Muscle layer of duodenum (tissue), 2 donors: ENCODE data around the gene CIRBP.

ENCODE experiments used
- H3K27ac ChIP-seq: one replicate; pipeline ENCODE4 v1.7.0; 2013; ENCODE audit warnings: mild to moderate bottlenecking, low read length
- H3K27me3 ChIP-seq: one replicate; pipeline ENCODE4 v1.7.0; 2013; ENCODE audit warnings: low read depth, mild to moderate bottlenecking, control low read depth, low read length
- H3K36me3 ChIP-seq, 2 donors: one replicate each; pipeline ENCODE4 v1.7.0; 2013; ENCODE audit warnings: low read length in 2 of 2, control low read depth in 1 of 2, mild to moderate bottlenecking in 1 of 2; ENCODE audit not compliant: insufficient read depth in 2 of 2, control insufficient read depth in 1 of 2
- H3K4me1 ChIP-seq, 2 donors: one replicate each; pipeline ENCODE4 v1.7.0; 2013; ENCODE audit warnings: low read length in 2 of 2, mild to moderate bottlenecking in 2 of 2, control low read depth in 1 of 2, moderate library complexity in 1 of 2; ENCODE audit not compliant: insufficient read depth in 2 of 2, control insufficient read depth in 1 of 2
- H3K4me3 ChIP-seq, 2 donors: one replicate each; pipeline ENCODE4 v1.7.0; 2013; ENCODE audit warnings: low read length in 2 of 2, low read depth in 1 of 2, mild to moderate bottlenecking in 1 of 2
- H3K9me3 ChIP-seq, 2 donors: one replicate each; pipeline ENCODE4 v1.7.0; 2013; ENCODE audit warnings: low read length in 2 of 2, control low read depth in 1 of 2, mild to moderate bottlenecking in 1 of 2; ENCODE audit not compliant: control insufficient read depth in 1 of 2
- donor health status: healthy.

Gene CIRBP

DNA sequence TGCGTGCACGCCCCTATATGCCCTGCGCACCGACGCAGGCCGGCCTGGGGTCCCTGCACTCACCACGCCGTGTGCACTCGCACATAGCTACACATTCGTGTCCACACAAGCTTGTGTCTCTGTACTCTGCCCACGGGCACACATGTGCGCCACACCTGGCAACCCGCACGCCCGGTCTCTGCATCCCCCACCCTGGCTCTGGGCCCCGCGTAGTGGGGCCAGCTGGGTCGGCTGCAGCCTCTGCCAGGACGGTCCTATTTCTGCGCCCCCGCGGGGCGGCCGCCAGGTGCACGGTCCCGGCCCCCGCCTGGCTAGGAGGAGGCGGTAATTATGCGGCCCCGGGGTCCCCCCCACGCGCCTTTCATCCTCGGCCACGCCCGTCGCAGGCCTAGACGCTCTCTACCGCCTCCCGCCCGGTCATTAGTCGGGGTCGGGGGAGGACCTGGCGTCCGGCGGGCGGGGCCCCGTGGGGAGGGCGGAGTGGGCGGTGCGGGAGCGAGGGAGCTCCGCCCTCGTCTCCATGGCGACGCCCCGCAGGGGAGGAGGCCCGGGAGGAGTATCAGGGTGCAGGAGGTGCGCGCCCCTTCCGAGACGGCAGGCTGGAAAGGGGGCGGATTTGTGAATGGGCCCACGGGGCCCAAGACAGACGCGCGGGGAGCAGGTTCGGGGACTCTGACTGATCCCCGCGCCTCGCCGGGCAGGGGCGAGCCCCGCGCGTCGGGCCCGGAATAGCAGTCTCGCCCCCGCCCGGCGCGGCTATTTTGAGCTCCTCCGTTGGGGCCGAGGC lies 2.8 kb upstream of the CIRBP start:
- Histone ChIP-seq H3K4me1 (peaks cover 24 to 69% of the 10 kb centered on the region in 2 donors), H3K27me3 (no peaks in the 10 kb centered on the region), H3K9me3 (no peaks in the 10 kb centered on the region), H3K27ac (peak overlapping the region; percentile 63), H3K4me3 (peak overlapping the region; percentile 16 to 61), H3K36me3 (peaks cover 6 to 7% of the 10 kb centered on the region in 2 donors)

DNA sequence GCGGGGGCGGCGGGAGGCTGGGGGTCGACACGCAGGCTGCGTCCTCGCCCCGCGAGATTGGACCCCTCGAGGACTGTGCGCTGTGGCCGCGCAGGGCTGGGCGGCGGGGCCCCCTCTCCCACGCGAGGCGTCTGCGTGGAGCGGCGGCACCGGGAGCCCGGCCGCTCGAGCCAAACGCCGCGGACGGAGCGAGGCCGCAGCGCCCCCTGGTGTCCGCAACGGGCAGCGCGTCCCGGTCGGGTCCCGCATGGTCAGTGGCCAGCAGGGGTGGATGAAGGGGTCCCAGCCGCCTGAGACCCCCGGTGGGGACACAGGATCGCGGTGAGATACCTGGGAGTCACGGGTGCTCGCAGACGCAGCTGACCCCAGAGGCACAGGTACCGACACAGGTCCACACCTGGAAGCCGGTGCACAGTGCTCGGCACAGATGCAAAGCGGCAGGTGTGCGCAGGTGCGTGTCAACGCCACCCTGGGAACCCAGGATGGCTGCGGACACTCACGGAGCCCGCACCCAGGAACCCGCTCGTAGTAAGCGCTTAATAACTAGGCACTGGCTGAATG lies 2.1 kb upstream of the CIRBP start:
- H3K36me3 ChIP-seq, result peaks cover 13% of the 10 kb centered on the region in 2 donors
- no peak overlapping the region for H3K27ac ChIP-seq
- no peaks in the 10 kb centered on the region for H3K9me3 ChIP-seq
- peaks cover 24 to 69% of the 10 kb centered on the region in 2 donors for H3K4me1 ChIP-seq
- H3K27me3 ChIP-seq, result no peaks in the 10 kb centered on the region
- H3K4me3 ChIP-seq, result peak overlapping the region; percentile 37 to 61

DNA sequence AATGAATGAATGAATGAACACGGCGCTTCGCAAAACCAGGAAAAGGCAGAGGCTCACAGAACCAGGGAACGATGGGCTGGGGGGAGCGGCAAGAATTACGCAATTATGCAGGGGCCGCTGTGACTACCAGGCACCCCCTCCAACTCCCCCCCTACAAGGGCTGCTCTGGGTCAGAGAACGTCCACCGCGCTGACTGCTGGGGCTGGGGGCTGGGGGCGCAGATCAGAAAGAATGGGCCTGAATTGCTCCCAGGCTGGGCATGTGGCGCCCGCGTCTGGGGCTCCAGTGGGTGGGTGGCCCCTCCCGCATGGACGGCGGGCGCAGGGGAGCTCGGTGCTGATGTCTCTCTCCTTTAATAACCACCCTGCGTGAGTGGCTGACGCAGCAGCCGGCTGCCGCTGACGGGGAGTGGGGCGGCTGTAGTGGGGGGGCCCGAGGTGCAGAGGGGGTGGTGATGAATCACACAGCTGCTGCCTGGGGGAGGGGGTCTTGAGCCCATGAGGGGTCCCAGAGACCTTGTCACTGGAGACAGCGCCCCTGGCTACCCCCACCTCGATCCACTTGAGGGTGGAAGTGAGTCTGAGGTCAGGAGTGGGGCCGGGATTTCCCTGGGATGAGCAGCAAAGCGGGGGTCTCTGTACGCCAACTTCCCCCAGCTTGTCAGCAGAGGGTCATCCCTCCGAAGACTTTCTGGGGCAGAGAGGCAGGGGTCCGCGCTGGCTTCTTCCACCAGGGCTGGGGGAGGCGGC lies 1.5 kb upstream of the CIRBP start:
- no peaks in the 10 kb centered on the region for H3K27me3 ChIP-seq
- peaks cover 26 to 69% of the 10 kb centered on the region in 2 donors for H3K4me1 ChIP-seq
- no peak overlapping the region for H3K27ac ChIP-seq
- H3K36me3 ChIP-seq, result peaks cover 20% of the 10 kb centered on the region in 2 donors
- peak overlapping the region; percentile 37 to 61 for H3K4me3 ChIP-seq
- H3K9me3 ChIP-seq, result no peaks in the 10 kb centered on the region

DNA sequence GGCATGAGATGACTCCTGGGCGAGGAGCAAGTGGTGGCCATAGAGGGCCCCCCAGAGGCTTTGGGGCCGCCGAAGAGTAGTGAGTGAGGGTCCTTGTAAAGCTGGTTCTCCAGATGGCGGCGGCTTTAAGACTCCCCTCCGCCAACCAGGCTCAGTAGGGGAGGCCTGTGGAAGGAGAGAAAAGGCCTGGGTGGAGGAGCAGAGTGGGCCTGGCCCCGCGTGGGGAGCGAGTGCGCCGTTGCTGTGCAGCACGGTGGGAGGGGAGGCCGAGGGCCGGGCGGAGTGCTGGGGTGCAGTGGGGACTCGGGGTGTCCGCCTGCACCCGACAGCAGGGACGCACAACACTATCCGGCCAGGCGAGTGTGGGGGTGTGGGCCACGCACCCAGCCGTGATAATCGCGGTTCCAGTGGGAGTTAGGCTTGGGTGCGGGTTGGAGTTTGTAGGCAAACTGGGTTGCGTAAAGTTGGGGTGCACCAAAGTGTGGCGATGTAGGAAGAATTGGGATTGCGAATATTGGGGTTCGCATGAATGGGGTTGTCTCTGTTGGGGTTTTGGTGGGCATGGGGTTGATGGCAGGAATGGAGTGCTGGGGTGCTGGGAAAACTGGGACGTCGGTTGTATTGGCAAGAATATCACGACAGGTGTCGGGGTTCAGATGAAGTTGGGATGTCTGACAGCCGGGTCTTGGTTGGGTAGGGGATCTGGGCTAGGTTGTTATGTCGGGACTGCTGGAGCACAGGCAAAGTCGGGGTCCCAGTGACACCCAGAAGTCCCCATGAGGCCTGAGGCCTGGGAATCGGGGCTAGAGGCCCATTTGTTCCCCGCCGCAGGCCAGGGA lies 687 bp upstream of the CIRBP start:
- peak overlapping the region; percentile 77 for H3K27ac ChIP-seq
- H3K36me3 ChIP-seq, result peaks cover 26 to 28% of the 10 kb centered on the region in 2 donors
- no peaks in the 10 kb centered on the region for H3K27me3 ChIP-seq
- peak overlapping the region in 1 of 2 donors; percentile 7 for H3K4me3 ChIP-seq
- peaks cover 26 to 76% of the 10 kb centered on the region in 2 donors for H3K4me1 ChIP-seq
- no peaks in the 10 kb centered on the region for H3K9me3 ChIP-seq

DNA sequence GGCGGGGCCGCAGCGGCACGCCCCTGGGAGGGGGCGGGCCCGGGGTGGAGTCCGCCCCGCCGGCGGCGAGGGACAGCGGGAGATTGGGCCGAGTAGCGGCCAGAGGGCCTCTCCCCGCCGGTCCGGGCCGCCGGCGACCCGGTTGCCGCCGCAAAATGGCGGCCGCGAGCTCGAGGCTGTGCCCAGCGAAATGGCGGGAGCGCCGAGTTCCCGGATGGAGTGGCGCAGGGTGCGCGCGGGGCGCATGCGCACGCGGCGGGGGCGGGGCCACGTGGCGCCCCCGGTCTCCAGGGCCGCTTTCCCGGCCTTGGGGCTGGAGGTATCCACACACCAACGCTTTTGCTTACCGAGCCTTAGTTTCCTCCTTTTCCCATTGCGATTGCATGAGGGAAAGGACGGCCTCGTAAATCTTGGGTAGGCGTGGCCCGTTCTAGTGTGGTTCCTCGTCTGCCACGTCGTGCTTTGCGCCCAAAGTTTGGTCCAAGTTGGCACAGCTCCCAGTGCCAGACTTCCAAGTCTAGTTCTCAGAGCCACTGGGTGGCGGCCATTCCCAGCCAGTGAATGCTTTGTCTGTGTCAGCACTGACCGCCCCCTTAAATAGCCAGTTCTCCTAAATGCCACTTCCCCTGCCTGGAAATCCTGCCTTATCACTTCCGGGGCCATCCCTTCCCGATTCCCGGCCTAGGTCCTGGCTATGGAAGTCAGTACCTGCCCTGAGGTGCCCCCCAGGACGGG lies 513 bp downstream of the CIRBP start:
- Histone ChIP-seq H3K36me3 (peaks cover 35 to 38% of the 10 kb centered on the region in 2 donors), H3K9me3 (no peaks in the 10 kb centered on the region), H3K27ac (peak overlapping the region; percentile 94), H3K27me3 (no peaks in the 10 kb centered on the region), H3K4me3 (peak overlapping the region; percentile 90 to 95), H3K4me1 (peaks cover 26 to 88% of the 10 kb centered on the region in 2 donors)

DNA sequence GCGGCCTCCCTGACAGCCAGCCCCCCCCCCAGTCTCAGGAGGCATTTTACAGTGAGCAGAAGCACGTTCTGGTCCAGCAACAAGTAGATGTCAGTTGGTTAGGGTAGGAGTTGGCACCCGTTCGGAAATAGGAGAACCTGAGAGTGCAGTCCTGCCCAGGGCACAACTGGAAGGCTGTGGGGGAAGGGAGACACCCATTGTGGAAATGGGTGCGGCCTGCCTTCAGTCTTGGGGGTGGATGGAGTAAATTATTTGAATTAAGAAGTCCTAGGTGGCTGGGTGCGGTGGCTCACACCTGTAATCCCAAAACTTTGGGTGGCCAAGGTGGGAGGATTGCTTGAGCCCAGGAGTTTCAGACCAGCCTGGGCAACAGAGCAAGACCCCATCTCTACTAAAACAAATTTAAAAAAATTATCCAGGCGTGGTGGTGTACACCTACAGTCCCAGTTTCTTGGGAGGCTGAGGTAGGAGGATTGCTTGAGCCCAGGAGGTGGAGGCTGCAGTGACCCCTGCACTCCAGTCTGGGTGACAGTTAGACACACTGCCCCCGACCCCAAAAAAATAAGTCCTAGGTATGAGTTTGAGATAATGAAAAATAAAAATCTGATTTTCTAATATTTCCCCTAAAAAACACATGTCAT lies 1.2 kb downstream of the CIRBP start:
- peak overlapping the region; percentile 90 to 95 for H3K4me3 ChIP-seq
- H3K9me3 ChIP-seq, result no peaks in the 10 kb centered on the region
- H3K27me3 ChIP-seq, result no peaks in the 10 kb centered on the region
- peak overlapping the region; percentile 94 for H3K27ac ChIP-seq
- peaks cover 35 to 43% of the 10 kb centered on the region in 2 donors for H3K36me3 ChIP-seq
- peaks cover 26 to 89% of the 10 kb centered on the region in 2 donors for H3K4me1 ChIP-seq

DNA sequence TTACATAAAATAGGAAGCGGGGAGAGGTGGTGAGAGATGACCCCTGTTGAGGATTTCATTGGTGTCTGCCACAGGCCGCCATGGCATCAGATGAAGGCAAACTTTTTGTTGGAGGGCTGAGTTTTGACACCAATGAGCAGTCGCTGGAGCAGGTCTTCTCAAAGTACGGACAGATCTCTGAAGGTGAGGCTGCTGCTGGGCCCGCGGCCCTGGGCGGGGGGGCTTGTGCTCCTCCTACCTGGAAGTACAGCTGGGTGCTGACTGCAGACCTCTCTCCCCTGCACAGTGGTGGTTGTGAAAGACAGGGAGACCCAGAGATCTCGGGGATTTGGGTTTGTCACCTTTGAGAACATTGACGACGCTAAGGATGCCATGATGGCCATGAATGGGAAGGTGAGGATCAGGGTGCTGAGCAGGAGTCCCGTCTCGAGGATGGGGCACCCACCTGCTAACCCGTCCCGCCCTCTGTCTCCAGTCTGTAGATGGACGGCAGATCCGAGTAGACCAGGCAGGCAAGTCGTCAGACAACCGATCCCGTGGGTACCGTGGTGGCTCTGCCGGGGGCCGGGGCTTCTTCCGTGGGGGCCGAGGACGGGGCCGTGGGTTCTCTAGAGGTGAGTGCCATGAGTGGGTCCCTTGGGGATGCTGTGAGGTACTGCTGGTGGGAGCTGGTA lies 1.9 kb downstream of the CIRBP start:
- Histone ChIP-seq H3K4me1 (peaks cover 26 to 85% of the 10 kb centered on the region in 2 donors), H3K4me3 (peak overlapping the region; percentile 90 to 95), H3K27me3 (no peaks in the 10 kb centered on the region), H3K9me3 (no peaks in the 10 kb centered on the region), H3K36me3 (peaks cover 35 to 43% of the 10 kb centered on the region in 2 donors), H3K27ac (peak overlapping the region; percentile 94)

DNA sequence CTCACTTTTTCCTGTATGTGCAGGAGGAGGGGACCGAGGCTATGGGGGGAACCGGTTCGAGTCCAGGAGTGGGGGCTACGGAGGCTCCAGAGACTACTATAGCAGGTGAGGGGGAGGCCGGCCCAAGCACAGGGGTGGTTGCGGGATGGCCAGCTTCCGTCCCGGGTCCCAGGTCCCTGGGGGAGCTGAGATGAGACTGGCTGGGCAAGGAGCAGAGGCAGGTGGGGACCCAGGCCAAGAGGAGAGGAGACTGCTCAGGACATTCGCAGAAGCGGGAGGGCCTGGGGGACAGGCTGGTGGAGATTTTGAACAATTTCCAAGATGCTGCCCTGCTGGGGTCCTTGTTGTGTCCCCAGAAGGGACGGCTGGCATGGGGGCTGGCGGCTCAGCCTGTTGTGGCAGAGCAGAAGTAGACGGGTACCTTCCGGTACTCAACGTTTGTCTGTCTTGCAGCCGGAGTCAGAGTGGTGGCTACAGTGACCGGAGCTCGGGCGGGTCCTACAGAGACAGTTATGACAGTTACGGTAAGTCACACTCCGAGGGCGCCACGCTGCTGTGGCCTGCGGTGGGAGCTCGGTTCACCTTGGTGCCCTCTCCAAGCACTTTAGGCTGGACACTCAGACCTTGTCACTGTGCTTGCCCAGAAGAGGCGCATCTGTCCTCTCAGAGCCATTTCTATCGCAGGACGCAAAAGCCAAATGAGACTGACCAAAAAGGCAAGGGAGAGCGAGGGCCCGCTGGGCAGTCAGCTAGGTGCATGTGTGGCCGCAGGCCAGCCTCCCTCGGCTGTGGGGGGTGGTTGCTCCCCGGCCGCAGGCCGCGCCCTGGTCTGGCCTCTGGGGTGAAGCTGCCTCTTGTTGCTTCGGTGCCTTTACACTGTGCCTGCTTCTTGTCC lies 2.6 kb downstream of the CIRBP start:
- Histone ChIP-seq H3K27me3 (no peaks in the 10 kb centered on the region), H3K36me3 (peaks cover 35 to 43% of the 10 kb centered on the region in 2 donors), H3K9me3 (no peaks in the 10 kb centered on the region), H3K4me3 (peak overlapping the region; percentile 90 to 95), H3K4me1 (peaks cover 26 to 85% of the 10 kb centered on the region in 2 donors), H3K27ac (peak overlapping the region; percentile 94)
